Middle frontal gyrus (tissue), 1 donor: ENCODE results near the gene KRT16.
"Not testable (repeated sequence)": the region's sequence is repeated elsewhere in the genome, so short reads cannot be mapped to it uniquely, and the experiment has no call there.

Experiments
- DNase-seq: peaks from one replicate; pipeline ENCODE4 v3.0.0-alpha.2; 2015; ENCODE audit warnings: low spot score; ENCODE audit errors: extremely low spot score

KRT16 gene

GRCh38 chr17:41615454-41615853 lies 2.9 kb upstream of the KRT16 start:
- no peak for DNase-seq

- not testable (repeated sequence) for DNase-seq
These were observed 2.2 kb upstream of the KRT16 start for GRCh38 chr17:41614767-41615166.

GRCh38 chr17:41614098-41614497 lies 1.5 kb upstream of the KRT16 start:
- no peak for DNase-seq

GRCh38 chr17:41613277-41614082 lies 913 bp upstream of the KRT16 start:
- no peak for DNase-seq

GRCh38 chr17:41610965-41611640 lies 1.5 kb downstream of the KRT16 start:
- no peak for DNase-seq

GRCh38 chr17:41610061-41610517 lies 2.5 kb downstream of the KRT16 start:
- not testable (repeated sequence) for DNase-seq

- DNase-seq = not testable (repeated sequence)
These were observed 5.6 kb downstream of the KRT16 start for GRCh38 chr17:41606930-41607329.

GRCh38 chr17:41602524-41602923 lies 10.0 kb downstream of the KRT16 start:
- no peak for DNase-seq

GRCh38 chr17:41600318-41600717 lies 12.2 kb downstream of the KRT16 start:
- no peak for DNase-seq

- DNase-seq = no peak
These were observed 12.9 kb downstream of the KRT16 start for GRCh38 chr17:41599680-41600079.

GRCh38 chr17:41595585-41595984 lies 17.0 kb downstream of the KRT16 start:
- no peak for DNase-seq

- no peak for DNase-seq
These were observed 18.1 kb downstream of the KRT16 start for GRCh38 chr17:41594363-41594915.

GRCh38 chr17:41593306-41593981 lies 19.1 kb downstream of the KRT16 start:
- DNase-seq = no peak

GRCh38 chr17:41592601-41593305 lies 19.8 kb downstream of the KRT16 start:
- DNase-seq = no peak

GRCh38 chr17:41589301-41589700 lies 23.3 kb downstream of the KRT16 start:
- DNase-seq = no peak

GRCh38 chr17:41588126-41588810 lies 24.3 kb downstream of the KRT16 start:
- DNase-seq = no peak

GRCh38 chr17:41586863-41587495 lies 25.6 kb downstream of the KRT16 start, which contains the start of gene KRT14:
Gene KRT14, minus strand, starts transcription at chr17:41586895. Its CDS starts 61 bp downstream, at chr17:41586834.
- no peak for DNase-seq

GRCh38 chr17:41585301-41586056 lies 27.1 kb downstream of the KRT16 start:
- DNase-seq = no peak

GRCh38 chr17:41584331-41584927 lies 28.1 kb downstream of the KRT16 start:
- DNase-seq = not testable (repeated sequence)
